Breast epithelium (tissue), 3 donors: ENCODE measurements around the gene MCUB.

ENCODE experiments used
- CTCF ChIP-seq, 3 donors: fragments of 450-650 bp; IDR thresholded peaks; one replicate each; pipeline ENCODE4 v1.5.1; 2016 to 2017; ENCODE audit warnings: antibody characterized with exemption in 3 of 3, mild to moderate bottlenecking in 3 of 3, moderate library complexity in 3 of 3
- POLR2A ChIP-seq: fragments of 450-650 bp; IDR thresholded peaks from one replicate; pipeline ENCODE4 v1.6.1; 2016; ENCODE audit warnings: antibody characterized with exemption, mild to moderate bottlenecking, moderate library complexity

GRCh38 chr4:109708990-109709389, 148.9 kb downstream of the MCUB start:
- TF ChIP-seq CTCF (IDR thresholded peaks at IDR 0.05), result no peak
- TF ChIP-seq POLR2A, result no peak
